AG04450 (cell line): ENCODE data around the gene MYO5C. TPM values are rescaled to one million over a fixed set of nuclear protein-coding genes. Genes with fewer than 3 reads are reported as not detected.
"Not testable (repeated sequence)": the region's sequence is repeated elsewhere in the genome, so short reads cannot be mapped to it uniquely, and the experiment has no call there.

Source experiments
- CTCF ChIA-PET: fragments of 300-600, 350-600 bp; formaldehyde crosslinking; extraction: SDS; loops from one replicate; lab custom pipeline; 2022; ENCODE audit warnings: antibody characterized with exemption, inconsistent platforms; lab: Charles Lee
- POLR2A ChIA-PET: fragments of 350-600 bp; formaldehyde crosslinking; extraction: SDS; loops from one replicate; lab custom pipeline; 2021; ENCODE audit warnings: antibody characterized with exemption, inconsistent platforms; lab: Yijun Ruan, JAX
- DNase-seq: peaks from one replicate; pipeline ENCODE4 v3.0.0-alpha.2; 2011; ENCODE audit warnings: low read depth, low spot score
- H3K27ac ChIP-seq: one replicate; pipeline ENCODE4 v1.5.1; 2012; ENCODE audit warnings: low read depth, low read length, control low read depth
- H3K27me3 ChIP-seq: one replicate; pipeline ENCODE4 v1.6.0; 2012; ENCODE audit warnings: low read length; ENCODE audit not compliant: control insufficient read depth, insufficient read depth
- H3K4me3 ChIP-seq: 2 replicates; pipeline ENCODE4 v1.5.1; 2011; ENCODE audit warnings: mild to moderate bottlenecking, low read depth, low read length, control low read depth
- H3K9me3 ChIP-seq: 2 replicates; pipeline ENCODE4 v1.5.1; 2012; ENCODE audit warnings: low read length; ENCODE audit not compliant: control insufficient read depth, insufficient read depth
- polyA plus RNA-seq: library from polyadenylated mRNA; depleted of rRNA; stranded (reverse); fragments of >200 nt; gene quantifications from 2 replicates; pipeline ENCODE4 v1.2.3, GENCODE V29; 2011
- TF ChIP-seq, protein P1 (sequence below): IDR thresholded peaks from 2 replicates; pipeline ENCODE4 v1.5.1; 2011; ENCODE audit warnings: low read depth, low read length, control low read depth, inconsistent platforms

Gene MYO5C
- polyA plus RNA-seq, 1 experiment: 0.24 TPM

DNA sequence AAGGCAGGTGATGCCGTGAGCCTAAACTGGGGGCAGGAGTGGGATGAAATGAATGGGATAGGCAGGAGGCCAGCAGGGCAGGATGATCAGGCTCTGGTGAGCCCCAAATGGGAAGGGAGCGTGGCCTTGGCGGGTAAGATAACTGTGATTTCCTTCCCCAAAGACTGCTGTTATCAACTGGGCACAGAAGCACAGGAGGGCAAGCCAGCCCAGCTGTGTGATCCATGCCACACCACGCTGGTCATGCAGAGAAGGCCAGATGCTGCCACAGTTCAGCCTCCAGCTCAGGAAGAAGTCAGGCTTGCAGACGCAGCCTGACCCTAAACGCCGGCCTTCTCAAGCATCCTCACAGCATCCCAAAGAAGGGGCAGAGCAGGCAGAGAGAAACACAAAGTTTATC, 52.3 kb downstream of the MYO5C start:
- H3K27ac ChIP-seq: no peak overlapping the region
- ChIA-PET POLR2A (no interaction called here), CTCF (interaction anchor here (0.6 to 2.8 kb wide), 2 partner anchors 16 to 199 kb away, joined by 3 to 7 read pairs; no protein-coding TSS in a partner anchor)
- TF ChIP-seq, protein P1, sequence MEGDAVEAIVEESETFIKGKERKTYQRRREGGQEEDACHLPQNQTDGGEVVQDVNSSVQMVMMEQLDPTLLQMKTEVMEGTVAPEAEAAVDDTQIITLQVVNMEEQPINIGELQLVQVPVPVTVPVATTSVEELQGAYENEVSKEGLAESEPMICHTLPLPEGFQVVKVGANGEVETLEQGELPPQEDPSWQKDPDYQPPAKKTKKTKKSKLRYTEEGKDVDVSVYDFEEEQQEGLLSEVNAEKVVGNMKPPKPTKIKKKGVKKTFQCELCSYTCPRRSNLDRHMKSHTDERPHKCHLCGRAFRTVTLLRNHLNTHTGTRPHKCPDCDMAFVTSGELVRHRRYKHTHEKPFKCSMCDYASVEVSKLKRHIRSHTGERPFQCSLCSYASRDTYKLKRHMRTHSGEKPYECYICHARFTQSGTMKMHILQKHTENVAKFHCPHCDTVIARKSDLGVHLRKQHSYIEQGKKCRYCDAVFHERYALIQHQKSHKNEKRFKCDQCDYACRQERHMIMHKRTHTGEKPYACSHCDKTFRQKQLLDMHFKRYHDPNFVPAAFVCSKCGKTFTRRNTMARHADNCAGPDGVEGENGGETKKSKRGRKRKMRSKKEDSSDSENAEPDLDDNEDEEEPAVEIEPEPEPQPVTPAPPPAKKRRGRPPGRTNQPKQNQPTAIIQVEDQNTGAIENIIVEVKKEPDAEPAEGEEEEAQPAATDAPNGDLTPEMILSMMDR: no peak
- no peaks in the 10 kb centered on the region; the same call in 1 of the 2 replicates for H3K9me3 ChIP-seq
- H3K4me3 ChIP-seq: no peak overlapping the region
- no peak for DNase-seq
- H3K27me3 ChIP-seq: peaks cover 10% of the 10 kb centered on the region

DNA sequence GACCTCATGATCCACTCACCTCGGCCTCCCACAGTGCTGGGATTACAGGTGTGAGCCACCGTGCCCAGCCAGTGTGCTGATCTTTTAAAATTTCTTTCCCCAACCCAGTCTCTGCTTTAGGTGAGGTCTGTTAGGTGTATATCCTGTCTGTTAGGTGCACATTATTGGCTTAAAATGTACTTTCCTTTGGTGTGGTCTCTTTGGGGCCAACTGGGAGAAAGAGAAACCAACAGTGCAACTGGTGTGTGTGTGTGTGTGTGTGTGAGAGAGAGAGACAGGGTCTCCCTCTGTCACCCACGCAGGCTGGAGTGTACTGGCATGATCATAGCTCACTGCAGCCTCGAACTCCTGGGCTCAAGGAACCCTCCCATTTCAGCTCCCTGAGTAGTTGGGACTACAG, 54.1 kb downstream of the MYO5C start:
- Histone ChIP-seq H3K27me3 (peaks cover 12% of the 10 kb centered on the region), H3K4me3 (no peak overlapping the region), H3K27ac (no peak overlapping the region), H3K9me3 (no peaks in the 10 kb centered on the region)
- ChIA-PET CTCF (interaction anchor here (1.4 to 2.8 kb wide), 3 partner anchors 13 to 33 kb away, joined by 3 to 14 read pairs (median 7); no protein-coding TSS in a partner anchor), POLR2A (no interaction called here)
- DNase-seq: no peak
- TF ChIP-seq, protein P1: no peak

GRCh38 chr15:52240166-52240565, 55.4 kb downstream of the MYO5C start:
- Histone ChIP-seq H3K9me3 (no peaks in the 10 kb centered on the region; the same call in 1 of the 2 replicates), H3K27ac (no peak overlapping the region), H3K27me3 (peaks cover 14% of the 10 kb centered on the region), H3K4me3 (no peak overlapping the region)
- DNase-seq: no peak
- TF ChIP-seq, protein P1: no peak
- ChIA-PET POLR2A (no interaction called here), CTCF (interaction anchor here (2.7 kb wide), 1 partner anchor 12 kb away, joined by 14 read pairs; no protein-coding TSS in a partner anchor)

GRCh38 chr15:52238989-52239525, 56.5 kb downstream of the MYO5C start:
- CTCF ChIA-PET: interaction anchor here (2.7 kb wide), 1 partner anchor 11 kb away, joined by 14 read pairs; no protein-coding TSS in a partner anchor
- POLR2A ChIA-PET, DNase-seq, H3K27ac ChIP-seq, H3K4me3 ChIP-seq, H3K9me3 ChIP-seq: not testable (repeated sequence)
- H3K27me3 ChIP-seq: peaks cover 16% of the 10 kb centered on the region

DNA sequence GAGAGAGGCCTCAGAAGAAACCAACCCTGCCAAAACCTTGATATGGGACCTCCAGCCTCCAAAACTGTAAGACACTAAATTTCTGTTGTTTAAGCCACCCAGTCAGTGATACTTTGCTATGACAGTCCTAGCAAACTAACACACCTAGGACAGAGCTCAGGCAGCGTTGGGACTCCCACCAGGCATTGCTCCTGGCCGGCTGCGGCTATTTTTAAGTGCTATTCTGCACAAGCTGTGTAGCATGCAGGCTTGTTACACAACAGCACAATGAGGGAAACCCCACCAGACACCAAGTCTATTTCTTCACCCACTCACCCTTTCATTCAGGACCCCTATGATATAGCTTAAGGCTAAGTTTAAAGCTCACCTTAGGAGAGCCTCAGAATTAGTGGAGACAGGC, 57.5 kb downstream of the MYO5C start:
- TF ChIP-seq, protein P1: no peak
- peaks cover 16% of the 10 kb centered on the region for H3K27me3 ChIP-seq
- no peak overlapping the region for H3K4me3 ChIP-seq
- H3K9me3 ChIP-seq: no peaks in the 10 kb centered on the region; the same call in 1 of the 2 replicates
- no peak for DNase-seq
- no peak overlapping the region for H3K27ac ChIP-seq
- ChIA-PET CTCF (interaction anchor here (0.6 kb wide), 1 partner anchor 19 kb away, joined by 5 read pairs; no protein-coding TSS in a partner anchor), POLR2A (no interaction called here)
